Omental fat pad (tissue), 4 donors: ENCODE results near the gene RPSA. TPM values are rescaled to one million over a fixed set of nuclear protein-coding genes. Genes with fewer than 3 reads are reported as not detected.

Experiments
- ATAC-seq: fragments of 150-250 bp; one replicate; pipeline ENCODE4 v1.9.1; 2016; ENCODE audit warnings: mild to moderate bottlenecking, moderate library complexity; ENCODE audit not compliant: low FRiP score
- DNase-seq: peaks from one replicate; pipeline ENCODE4 v3.0.0-alpha.2; 2019; ENCODE audit warnings: low spot score
- CTCF ChIP-seq, 3 donors: fragments of 450-650 bp; IDR thresholded peaks; one replicate each; pipeline ENCODE4 v1.5.1; 2016 to 2017; ENCODE audit warnings: antibody characterized with exemption in 3 of 3, mild to moderate bottlenecking in 3 of 3, moderate library complexity in 2 of 3
- total RNA-seq, 4 donors: library from RNA; depleted of rRNA; stranded (reverse); fragments of >200 nt; gene quantifications; one replicate each; pipeline ENCODE4 v1.1.0, GENCODE V29; 2016

The RPSA gene
- total RNA-seq, 4 donors from 2014 or later = 890 to 1,192 (median 1,008) TPM

- TF ChIP-seq CTCF (IDR thresholded peaks at IDR 0.05) = no peak
- DNase-seq = no peak
- no peak for ATAC-seq
Measured at GRCh38 chr3:39388741-39389248, 17.7 kb upstream of the RPSA start.

- DNase-seq (no peak), ATAC-seq (no peak)
- no peak for TF ChIP-seq CTCF (IDR thresholded peaks at IDR 0.05)
Measured at GRCh38 chr3:39390181-39390580, 16.3 kb upstream of the RPSA start.

GRCh38 chr3:39396690-39397089 is 9.8 kb upstream of the RPSA start:
- no peak for DNase-seq
- no peak for ATAC-seq
- no peak for TF ChIP-seq CTCF (IDR thresholded peaks at IDR 0.05)

- DNase-seq (no peak), ATAC-seq (no peak)
- TF ChIP-seq CTCF (IDR thresholded peaks at IDR 0.05) = no peak
Measured at GRCh38 chr3:39398700-39399099, 7.8 kb upstream of the RPSA start.

- DNase-seq (no peak), ATAC-seq (no peak)
- no peak for TF ChIP-seq CTCF (IDR thresholded peaks at IDR 0.05)
Measured at GRCh38 chr3:39401983-39402382, 4.5 kb upstream of the RPSA start.

- no peak for ATAC-seq
- TF ChIP-seq CTCF (IDR thresholded peaks at IDR 0.05) = no peak
- no peak for DNase-seq
Measured at GRCh38 chr3:39404943-39405686, 1.4 kb upstream of the RPSA start.
